ENCODE measurements around the gene MPV17L2. TPM values are rescaled to one million over a fixed set of nuclear protein-coding genes. Genes with fewer than 3 reads are reported as not detected.

The MPV17L2 gene
- total RNA-seq, 6 experiments from 2014 or later: 9.7 to 14.9 (median 13.1) TPM

- Mint-ChIP-seq H3K27me3 (ENCODE audit: insufficient read depth) (peaks cover 12% of the 10 kb centered on the region), H3K9me3 (no peaks in the 10 kb centered on the region), H3K36me3 (ENCODE audit: low read depth) (no peaks in the 10 kb centered on the region), H3K27ac (no peak overlapping the region), H3K4me3 (no peak overlapping the region), H3K4me1 (ENCODE audit: low read depth) (peaks cover 18% of the 10 kb centered on the region)
- TF ChIP-seq CTCF (IDR thresholded peaks at IDR 0.05): no peak
- DNase-seq: no peak
These were observed 3.5 kb downstream of the MPV17L2 start for GRCh38 chr19:18196511-18196845.

- TF ChIP-seq CTCF (IDR thresholded peaks at IDR 0.05): no peak
- Mint-ChIP-seq H3K4me1 (ENCODE audit: low read depth) (peaks cover 12% of the 10 kb centered on the region), H3K27me3 (ENCODE audit: insufficient read depth) (peaks cover 14% of the 10 kb centered on the region), H3K27ac (no peak overlapping the region), H3K36me3 (ENCODE audit: low read depth) (peaks cover 7% of the 10 kb centered on the region; the same call in 1 of the 2 replicates), H3K9me3 (no peaks in the 10 kb centered on the region), H3K4me3 (no peak overlapping the region)
- no peak for DNase-seq
These were observed 4.3 kb downstream of the MPV17L2 start for GRCh38 chr19:18197306-18197705.

- no peak overlapping the region for H3K4me3 Mint-ChIP-seq
- H3K36me3 Mint-ChIP-seq (ENCODE audit: low read depth): peaks cover 9% of the 10 kb centered on the region; the same call in 1 of the 2 replicates
- no peak for TF ChIP-seq CTCF (IDR thresholded peaks at IDR 0.05)
- H3K9me3 Mint-ChIP-seq: no peaks in the 10 kb centered on the region
- no peak for DNase-seq
- H3K4me1 Mint-ChIP-seq (ENCODE audit: low read depth): peaks cover 15% of the 10 kb centered on the region
- H3K27ac Mint-ChIP-seq: peak overlapping the region; percentile 20; the same call in 1 of the 2 replicates
- H3K27me3 Mint-ChIP-seq (ENCODE audit: insufficient read depth): peaks cover 11% of the 10 kb centered on the region
These were observed 4.9 kb downstream of the MPV17L2 start for GRCh38 chr19:18197941-18198340.

- peaks cover 10% of the 10 kb centered on the region for H3K27me3 Mint-ChIP-seq (ENCODE audit: insufficient read depth)
- H3K36me3 Mint-ChIP-seq (ENCODE audit: low read depth): peaks cover 9% of the 10 kb centered on the region; the same call in 1 of the 2 replicates
- H3K27ac Mint-ChIP-seq: peak overlapping the region; percentile 20; the same call in 1 of the 2 replicates
- no peak overlapping the region for H3K4me3 Mint-ChIP-seq
- no peak for DNase-seq
- peaks cover 19% of the 10 kb centered on the region for H3K4me1 Mint-ChIP-seq (ENCODE audit: low read depth)
- no peak for TF ChIP-seq CTCF (IDR thresholded peaks at IDR 0.05)
- no peaks in the 10 kb centered on the region for H3K9me3 Mint-ChIP-seq
These were observed 5.4 kb downstream of the MPV17L2 start for GRCh38 chr19:18198374-18198773.

GRCh38 chr19:18202397-18202777, 9.4 kb downstream of the MPV17L2 start:
- peaks cover 9% of the 10 kb centered on the region; the same call in 1 of the 2 replicates for H3K36me3 Mint-ChIP-seq (ENCODE audit: low read depth)

More at GRCh38 chr19:18202397-18202777, 9.4 kb downstream of the MPV17L2 start:
- Mint-ChIP-seq H3K27ac (no peak overlapping the region), H3K27me3 (ENCODE audit: insufficient read depth) (peaks cover 8% of the 10 kb centered on the region), H3K9me3 (no peaks in the 10 kb centered on the region), H3K4me3 (peak overlapping the region; percentile 35; the same call in 1 of the 2 replicates), H3K4me1 (ENCODE audit: low read depth) (peaks cover 27% of the 10 kb centered on the region)
- no peak for DNase-seq
- TF ChIP-seq CTCF (IDR thresholded peaks at IDR 0.05): no peak

All from HFFc6 (cell line).